PC-9 (cell line): ENCODE results near the gene OOSP4A. TPM values are rescaled to one million over a fixed set of nuclear protein-coding genes. Genes with fewer than 3 reads are reported as not detected.

Experiments used
- BruUV-seq: library from RNA; stranded (reverse); fragments of 400-500 nt; replicated peaks from 2 replicates; lab custom pipeline; 2021; lab: Mats Ljungman, UMichigan
- CTCF ChIA-PET: fragments of 300-600 bp; sonication (Branson Sonifier 250); formaldehyde crosslinking; loops from one replicate; lab custom pipeline; 2022; ENCODE audit warnings: antibody characterized with exemption; lab: Charles Lee
- POLR2A ChIA-PET: fragments of 300-600 bp; sonication (Branson Sonifier 250); formaldehyde crosslinking; loops from one replicate; lab custom pipeline; 2022; ENCODE audit warnings: antibody characterized with exemption; ENCODE audit not compliant: unreplicated experiment; lab: Charles Lee
- DNase-seq, 2 experiments: peaks; one replicate each; pipeline versions ENCODE4 v3.0.0 to v3.0.0-alpha.2; 2015 to 2022; ENCODE audit warnings: mixed read lengths in 1 of 2
- H2AFZ ChIP-seq: fragments of 200-600 bp; sonication (generic); 2 replicates; pipeline ENCODE4 v1.8.1; 2017; ENCODE audit warnings: antibody characterized with exemption
- H3F3A ChIP-seq: fragments of 200-600 bp; sonication (generic); 2 replicates; pipeline ENCODE4 v1.8.1; 2017; ENCODE audit warnings: antibody characterized with exemption, mild to moderate bottlenecking, low read depth; ENCODE audit not compliant: insufficient read depth
- H3K27ac ChIP-seq: fragments of 200-600 bp; sonication (generic); 2 replicates; pipeline ENCODE4 v1.6.1; 2016; ENCODE audit warnings: mixed run types
- H3K27me3 ChIP-seq: fragments of 200-600 bp; sonication (generic); 2 replicates; pipeline ENCODE4 v1.6.1; 2016; ENCODE audit warnings: low read depth, mixed run types; ENCODE audit not compliant: insufficient read depth
- H3K36me3 ChIP-seq: fragments of 200-600 bp; sonication (generic); 2 replicates; pipeline ENCODE4 v1.6.1; 2016; ENCODE audit warnings: low read depth, mixed run types
- H3K4me1 ChIP-seq: fragments of 200-600 bp; sonication (generic); replicated peaks from 2 replicates; pipeline ENCODE4 v1.6.1; 2016; ENCODE audit warnings: mixed run types; ENCODE audit not compliant: insufficient read depth
- H3K4me2 ChIP-seq: fragments of 200-600 bp; sonication (generic); 2 replicates; pipeline ENCODE4 v1.6.1; 2017; ENCODE audit warnings: mixed run types
- H3K4me3 ChIP-seq: fragments of 200-600 bp; sonication (generic); 2 replicates; pipeline ENCODE4 v1.6.1; 2016; ENCODE audit warnings: mixed run types
- H3K79me2 ChIP-seq: fragments of 200-600 bp; sonication (generic); 2 replicates; pipeline ENCODE4 v1.6.1; 2017; ENCODE audit warnings: low read depth, mixed run types
- H3K9me2 ChIP-seq: fragments of 200-600 bp; sonication (generic); 2 replicates; pipeline ENCODE4 v1.8.1; 2017; ENCODE audit warnings: mild to moderate bottlenecking; ENCODE audit not compliant: insufficient read depth
- H3K9me3 ChIP-seq: fragments of 200-600 bp; sonication (generic); 2 replicates; pipeline ENCODE4 v1.8.1; 2016; ENCODE audit warnings: low read depth; ENCODE audit not compliant: insufficient read depth
- H4K20me1 ChIP-seq: fragments of 200-600 bp; sonication (generic); 2 replicates; pipeline ENCODE4 v1.8.1; 2017; ENCODE audit not compliant: insufficient read depth
- EZH2 ChIP-seq: fragments of 200-600 bp; sonication (generic); IDR thresholded peaks from 2 replicates; pipeline ENCODE4 v1.8.0; 2017; ENCODE audit warnings: antibody characterized with exemption, low read depth
- intact Hi-C: fragments of 100-400 bp; cut with micrococcal nuclease; formaldehyde crosslinking; loops from one replicate; pipeline ENCODE4 v1.10.0; 2022; ENCODE audit not compliant: unreplicated experiment
- total RNA-seq: library from RNA; stranded (reverse); gene quantifications from 2 replicates; pipeline ENCODE4 v1.2.3, GENCODE V29; 2021
- TF ChIP-seq, protein P1 (sequence below): fragments of 200-600 bp; sonication (generic); conservative IDR thresholded peaks from 2 replicates; pipeline ENCODE4 v1.6.1; 2017; ENCODE audit warnings: mixed run types, antibody characterized with exemption, mild to moderate bottlenecking, moderate library complexity

Gene OOSP4A
- total RNA-seq, 1 experiment from 2014 or later: not detected

DNA sequence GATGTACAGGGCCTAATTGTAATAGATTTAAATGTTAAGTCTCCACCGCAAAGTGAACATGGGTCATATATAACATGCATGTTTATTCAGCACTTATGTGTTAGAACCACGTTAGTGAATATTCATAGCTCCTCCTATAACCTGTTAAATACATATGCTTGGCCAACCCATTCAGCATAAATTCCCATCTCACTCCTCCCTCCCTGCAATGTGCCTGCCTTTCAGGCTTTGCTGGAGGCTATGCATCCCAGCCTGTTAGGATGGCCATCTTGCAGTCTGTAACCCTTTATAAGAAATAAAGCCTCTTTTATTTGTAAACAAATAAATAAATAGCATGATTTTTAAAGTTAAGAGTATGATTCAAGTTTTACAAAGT is 1.7 kb upstream of the OOSP4A start:
- ChIA-PET CTCF (no interaction called here), POLR2A (no interaction called here)
- no peak for DNase-seq
- Histone ChIP-seq H3K9me2 (no peaks in the 10 kb centered on the region), H3K36me3 (no peaks in the 10 kb centered on the region), H2AFZ (no peak overlapping the region), H3K4me2 (no peak overlapping the region), H3K4me1 (no peaks in the 10 kb centered on the region), H3K79me2 (no peaks in the 10 kb centered on the region), H3K9me3 (0 out of 2 replicates have a peak, but pooled peaks cover 2% of the 10 kb centered on the region), H3K27me3 (no peaks in the 10 kb centered on the region), H4K20me1 (no peaks in the 10 kb centered on the region), H3K27ac (no peak overlapping the region), H3K4me3 (no peak overlapping the region), H3F3A (no peaks in the 10 kb centered on the region)
- intact Hi-C loops: no loop called here
- no TSS peak for BruUV-seq
- TF ChIP-seq EZH2: no peak
- TF ChIP-seq, protein P1, sequence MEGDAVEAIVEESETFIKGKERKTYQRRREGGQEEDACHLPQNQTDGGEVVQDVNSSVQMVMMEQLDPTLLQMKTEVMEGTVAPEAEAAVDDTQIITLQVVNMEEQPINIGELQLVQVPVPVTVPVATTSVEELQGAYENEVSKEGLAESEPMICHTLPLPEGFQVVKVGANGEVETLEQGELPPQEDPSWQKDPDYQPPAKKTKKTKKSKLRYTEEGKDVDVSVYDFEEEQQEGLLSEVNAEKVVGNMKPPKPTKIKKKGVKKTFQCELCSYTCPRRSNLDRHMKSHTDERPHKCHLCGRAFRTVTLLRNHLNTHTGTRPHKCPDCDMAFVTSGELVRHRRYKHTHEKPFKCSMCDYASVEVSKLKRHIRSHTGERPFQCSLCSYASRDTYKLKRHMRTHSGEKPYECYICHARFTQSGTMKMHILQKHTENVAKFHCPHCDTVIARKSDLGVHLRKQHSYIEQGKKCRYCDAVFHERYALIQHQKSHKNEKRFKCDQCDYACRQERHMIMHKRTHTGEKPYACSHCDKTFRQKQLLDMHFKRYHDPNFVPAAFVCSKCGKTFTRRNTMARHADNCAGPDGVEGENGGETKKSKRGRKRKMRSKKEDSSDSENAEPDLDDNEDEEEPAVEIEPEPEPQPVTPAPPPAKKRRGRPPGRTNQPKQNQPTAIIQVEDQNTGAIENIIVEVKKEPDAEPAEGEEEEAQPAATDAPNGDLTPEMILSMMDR: no peak

- TF ChIP-seq, protein P1: no peak
- no peak for TF ChIP-seq EZH2
- no peak overlapping the region for H2AFZ ChIP-seq
- intact Hi-C loops: no loop called here
These were observed 1.6 kb downstream of the OOSP4A start for GRCh38 chr11:59965424-59965823.

DNA sequence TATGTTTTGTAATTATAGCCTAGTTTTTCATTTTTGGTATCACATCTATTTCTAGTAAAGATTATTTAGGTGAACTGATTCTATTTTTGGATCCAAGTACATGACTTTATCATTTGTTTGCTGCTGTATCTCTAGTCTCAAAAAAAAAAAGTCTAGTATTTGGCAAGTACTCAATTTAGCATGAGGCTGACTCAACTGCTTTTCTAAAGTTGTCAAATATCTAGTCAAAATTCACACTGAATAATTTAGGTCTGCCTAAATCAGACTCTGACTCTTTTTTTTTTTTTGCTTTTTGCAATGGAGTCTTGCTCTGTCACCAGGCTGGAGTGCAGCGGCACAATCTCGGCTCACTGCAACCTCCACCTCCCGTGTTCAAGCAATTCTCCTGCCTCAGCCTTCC is 2.4 kb downstream of the OOSP4A start:
- no peaks in the 10 kb centered on the region for H3K79me2 ChIP-seq
- no peak overlapping the region for H3K4me2 ChIP-seq
- CTCF ChIA-PET: no interaction called here
- H3F3A ChIP-seq: no peaks in the 10 kb centered on the region
- BruUV-seq: no TSS peak
- no peak for DNase-seq
- H3K9me3 ChIP-seq: no peaks in the 10 kb centered on the region
- TF ChIP-seq, protein P1: no peak
- TF ChIP-seq EZH2: no peak
- H3K36me3 ChIP-seq: no peaks in the 10 kb centered on the region
- intact Hi-C loops: no loop called here
- no peak overlapping the region for H3K27ac ChIP-seq
- H3K4me3 ChIP-seq: no peak overlapping the region
- H3K9me2 ChIP-seq: no peaks in the 10 kb centered on the region
- POLR2A ChIA-PET: no interaction called here
- H4K20me1 ChIP-seq: no peaks in the 10 kb centered on the region; the same call in 1 of the 2 replicates
- H3K27me3 ChIP-seq: no peaks in the 10 kb centered on the region
- H2AFZ ChIP-seq: no peak overlapping the region
- no peaks in the 10 kb centered on the region for H3K4me1 ChIP-seq

More at GRCh38 chr11:59965424-59965823, 1.6 kb downstream of the OOSP4A start:
- Histone ChIP-seq H3K27ac (no peak overlapping the region), H3K4me2 (no peak overlapping the region), H3K27me3 (no peaks in the 10 kb centered on the region), H4K20me1 (no peaks in the 10 kb centered on the region), H3K4me3 (no peak overlapping the region), H3F3A (no peaks in the 10 kb centered on the region), H3K9me2 (no peaks in the 10 kb centered on the region), H3K36me3 (no peaks in the 10 kb centered on the region), H3K79me2 (no peaks in the 10 kb centered on the region), H3K9me3 (no peaks in the 10 kb centered on the region), H3K4me1 (no peaks in the 10 kb centered on the region)
- no peak for DNase-seq
- no TSS peak for BruUV-seq
- POLR2A ChIA-PET: no interaction called here
- CTCF ChIA-PET: no interaction called here
